Measurements from ENCODE around the gene TCF7L2.

Gene TCF7L2

GRCh38 chr10:112966194-112966855, 16.3 kb downstream of the TCF7L2 start:
- peak; percentile 58 for DNase-seq

GRCh38 chr10:112967200-112967599, 17.2 kb downstream of the TCF7L2 start:
- DNase-seq, result no peak

DNA sequence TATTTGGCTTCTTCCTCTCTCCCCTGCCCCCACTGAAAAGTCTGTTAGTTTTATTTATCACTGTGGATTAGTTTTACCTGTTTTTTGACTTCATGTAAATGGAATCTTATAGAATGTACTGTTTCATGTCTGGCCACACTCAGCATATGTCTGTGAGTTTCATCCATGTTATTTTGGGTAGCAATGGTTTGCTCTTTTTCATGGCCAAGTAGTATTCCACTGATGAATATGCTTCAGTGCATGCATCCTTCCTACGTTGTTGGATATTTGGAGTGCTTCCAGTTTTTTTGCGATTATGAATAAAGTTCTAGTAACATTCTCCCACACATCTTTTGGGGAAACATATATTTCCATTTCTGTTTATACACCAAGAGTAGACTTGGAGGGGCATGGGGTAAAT, 19.1 kb downstream of the TCF7L2 start:
- no peak for DNase-seq

- no peak for DNase-seq
Observed at GRCh38 chr10:112969542-112969941, 19.5 kb downstream of the TCF7L2 start.

GRCh38 chr10:112970021-112970420, 20.0 kb downstream of the TCF7L2 start:
- DNase-seq, result no peak

DNA sequence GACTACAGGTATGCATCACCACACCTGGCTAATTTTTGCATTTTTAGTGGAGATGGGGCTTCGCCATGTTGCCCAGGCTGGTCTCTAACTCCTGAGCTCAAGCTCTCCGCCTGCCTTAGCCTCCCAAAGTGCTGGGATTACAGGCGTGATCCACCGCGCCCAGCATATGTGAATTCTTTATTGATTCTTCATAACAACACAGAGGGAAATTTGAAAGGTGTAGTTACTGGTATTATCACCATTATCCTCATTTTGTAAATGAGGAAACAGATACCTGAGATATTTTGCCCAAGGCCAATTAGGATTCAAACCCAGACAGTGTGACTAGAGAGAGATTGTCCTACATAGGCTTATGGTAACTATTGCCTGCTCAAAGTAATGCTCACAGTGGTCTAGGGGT, 22.6 kb downstream of the TCF7L2 start:
- no peak for DNase-seq

- DNase-seq, result no peak
Observed at GRCh38 chr10:112973046-112973445, 23.0 kb downstream of the TCF7L2 start.

- DNase-seq, result no peak
Observed at GRCh38 chr10:112973805-112974204, 23.8 kb downstream of the TCF7L2 start.

- no peak for DNase-seq
Observed at GRCh38 chr10:112977426-112977898, 27.4 kb downstream of the TCF7L2 start.

DNA sequence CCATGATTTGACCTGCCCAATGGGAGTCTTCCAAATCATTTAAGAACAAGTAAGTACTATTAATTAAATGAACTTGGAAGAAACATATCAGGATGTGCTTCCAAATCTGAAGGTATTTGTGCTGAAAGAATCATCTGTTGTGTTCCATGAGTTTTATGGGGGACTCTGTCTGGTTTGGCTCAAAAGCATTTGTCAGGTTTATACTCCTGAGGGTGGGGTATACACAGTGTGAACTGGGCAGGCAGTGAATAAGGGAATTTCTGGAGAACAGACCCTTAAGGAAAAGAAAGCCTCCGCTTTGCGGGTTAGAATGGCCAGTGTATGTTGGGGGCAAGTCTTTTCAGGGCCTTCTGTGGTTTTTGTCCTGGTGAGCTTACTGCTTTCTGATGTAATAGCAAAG, 29.9 kb downstream of the TCF7L2 start:
- DNase-seq, result no peak

DNA sequence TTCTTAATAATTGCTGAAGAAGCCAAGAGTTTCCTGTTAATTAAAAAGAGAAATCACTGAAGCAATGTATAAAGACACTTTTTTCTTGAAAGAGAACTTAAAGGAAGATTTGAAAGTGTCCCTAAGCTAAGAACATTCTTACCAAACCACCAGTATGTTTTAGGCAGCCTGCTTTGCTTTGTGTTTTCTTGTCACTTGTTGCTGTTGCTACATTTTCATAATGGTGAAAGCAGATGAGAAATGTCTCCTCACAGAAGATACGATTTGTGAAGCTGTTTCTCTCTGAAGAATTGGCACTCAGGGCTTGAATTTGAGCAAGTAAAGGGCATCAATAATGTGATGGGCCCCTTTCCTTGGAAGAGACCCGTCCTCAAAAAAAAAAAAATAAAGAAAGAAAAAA, 30.9 kb downstream of the TCF7L2 start:
- DNase-seq, result no peak

GRCh38 chr10:112981553-112981952, 31.5 kb downstream of the TCF7L2 start:
- DNase-seq, result no peak

- no peak for DNase-seq
Observed at GRCh38 chr10:112983444-112984056, 33.5 kb downstream of the TCF7L2 start.

- DNase-seq, result no peak
Observed at GRCh38 chr10:112984756-112985155, 34.7 kb downstream of the TCF7L2 start.

- no peak for DNase-seq
Observed at GRCh38 chr10:112985690-112986543, 35.9 kb downstream of the TCF7L2 start.

GRCh38 chr10:112986544-112987190, 36.6 kb downstream of the TCF7L2 start:
- DNase-seq, result no peak

GRCh38 chr10:112988839-112989406, 38.9 kb downstream of the TCF7L2 start:
- no peak for DNase-seq

DNA sequence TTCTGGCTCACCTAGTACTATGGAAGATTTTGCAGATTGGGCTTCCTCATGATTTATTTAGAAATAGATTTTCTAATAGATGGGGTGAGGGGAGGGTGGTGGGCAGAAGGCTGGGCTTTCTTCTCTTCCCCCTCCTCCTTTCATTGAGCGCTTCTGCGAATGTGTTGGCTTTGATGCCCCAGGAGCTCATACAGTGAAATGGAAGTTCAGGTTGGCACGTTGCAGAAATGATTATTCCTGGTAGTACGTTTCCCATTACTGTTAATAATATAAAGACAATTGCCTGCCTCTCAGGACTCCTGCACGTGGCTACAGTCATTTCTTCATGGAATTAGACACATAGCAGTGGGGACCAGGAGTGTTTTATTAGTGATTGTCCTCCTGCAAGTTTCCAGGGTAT, 39.8 kb downstream of the TCF7L2 start:
- DNase-seq, result no peak

DNA sequence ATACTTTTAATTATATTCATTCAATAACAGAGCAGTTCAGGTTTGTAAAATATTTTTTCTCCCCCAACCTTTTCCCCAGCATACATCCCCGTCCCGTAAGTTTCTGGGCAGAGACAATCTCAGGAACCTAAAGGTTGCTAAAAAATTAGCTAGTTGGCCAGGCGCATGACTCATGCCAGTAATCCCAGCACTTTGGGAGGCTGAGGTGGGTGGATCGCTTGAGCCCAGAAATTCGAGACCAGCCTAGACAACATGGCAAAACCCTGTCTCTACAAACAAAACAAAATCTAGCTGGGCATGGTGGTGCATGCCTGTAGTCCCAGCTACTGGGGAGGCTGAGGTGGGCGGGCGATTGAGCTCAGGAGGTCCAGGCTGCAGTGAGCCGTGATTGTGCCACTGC, 40.2 kb downstream of the TCF7L2 start:
- DNase-seq, result no peak

DNA sequence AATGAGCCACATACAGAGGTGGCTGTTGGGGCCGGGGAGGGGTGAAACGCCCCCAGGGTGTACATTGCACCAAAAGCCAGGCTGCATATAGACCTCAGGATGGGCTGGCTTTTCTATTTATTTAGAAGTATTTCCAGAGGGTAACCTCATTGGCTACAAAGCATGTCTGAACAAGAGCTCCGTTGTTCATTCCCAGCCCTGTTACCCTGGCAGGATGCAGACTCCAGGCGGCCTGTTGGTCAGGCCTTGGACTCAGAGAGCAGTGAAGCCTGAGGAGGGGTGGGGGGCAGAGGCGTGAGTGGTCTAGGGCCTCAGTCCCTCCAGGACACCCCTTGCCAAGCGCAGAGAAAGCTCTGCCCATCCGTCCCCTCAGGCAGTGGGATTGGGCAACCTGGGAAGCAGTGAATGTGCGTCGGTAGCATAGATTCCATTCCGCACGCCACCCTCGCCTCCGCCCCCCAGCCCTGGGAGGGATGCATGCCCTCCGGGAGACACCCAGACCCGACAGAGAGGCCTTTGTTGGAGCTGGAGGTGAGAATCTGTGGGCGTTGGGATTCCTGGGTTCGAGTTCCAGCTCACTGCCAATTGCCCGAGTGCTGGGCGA, 41.9 kb downstream of the TCF7L2 start:
- no peak for DNase-seq

DNA sequence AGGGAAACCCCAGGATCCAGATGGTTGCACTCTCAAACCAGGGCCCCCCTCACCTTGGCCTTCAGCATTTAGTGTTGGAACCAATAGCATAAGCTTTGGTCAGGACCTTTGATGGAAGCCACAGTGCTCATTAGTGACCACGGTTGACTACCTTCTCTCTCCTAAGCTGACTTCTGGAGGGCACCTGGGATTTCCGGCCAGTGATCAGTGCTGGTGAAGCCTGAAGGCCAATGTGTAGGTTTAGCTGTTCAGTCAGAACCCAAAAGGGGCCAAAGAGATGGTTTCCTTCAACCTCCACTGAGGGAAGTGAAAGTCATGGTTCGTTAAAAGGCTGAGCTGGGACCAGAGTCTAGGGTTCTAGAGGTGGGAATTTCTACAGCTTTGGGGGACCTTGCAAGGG, 46.4 kb downstream of the TCF7L2 start:
- DNase-seq, result no peak

DNA sequence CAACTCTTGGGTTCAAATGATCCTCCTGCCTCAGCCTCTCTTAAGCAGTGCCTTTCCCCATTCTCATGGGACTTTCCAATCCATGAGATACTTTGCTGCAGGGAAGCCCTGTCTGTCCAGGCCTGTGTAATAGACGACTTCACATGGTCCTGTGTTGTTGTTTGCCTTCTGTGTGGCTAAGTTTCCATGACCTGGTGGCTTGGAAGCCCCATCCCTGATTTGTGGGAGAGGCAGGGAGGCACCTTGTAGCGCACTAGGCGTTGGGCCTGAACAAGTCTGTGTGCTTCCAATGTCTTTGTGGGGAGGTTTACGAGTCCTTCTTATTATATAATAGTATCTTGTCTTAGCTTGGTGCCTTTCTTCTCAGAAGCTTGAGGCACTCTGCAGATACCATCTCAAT, 49.1 kb downstream of the TCF7L2 start:
- DNase-seq, result no peak

- no peak for DNase-seq
Observed at GRCh38 chr10:113000442-113000841, 50.4 kb downstream of the TCF7L2 start.
